ENCODE data around the gene RSKR.

The RSKR gene

DNA sequence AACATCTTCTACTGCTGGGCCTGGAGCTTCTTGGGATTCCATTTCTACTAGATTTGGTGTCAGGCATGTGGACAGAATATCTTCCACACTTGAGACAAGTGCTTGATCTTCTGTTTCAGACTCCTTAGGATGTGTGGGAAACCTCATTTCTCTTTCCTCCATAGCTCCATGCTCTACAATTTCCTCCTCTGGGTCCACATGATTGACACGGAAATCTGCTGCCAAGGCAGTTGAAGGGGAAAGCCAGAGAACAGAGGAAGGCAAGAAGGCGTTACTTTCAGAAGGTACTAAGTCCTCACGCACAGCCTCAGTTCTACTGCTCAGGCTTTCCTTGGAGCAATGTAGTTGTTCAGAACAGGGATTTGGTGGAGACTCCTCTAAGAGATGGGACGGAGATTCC is 21.7 kb downstream of the RSKR start:
- H3K4me3 ChIP-seq (replicated peaks; ENCODE audit: low read depth, low read length): no peak overlapping the region
- DNase-seq (ENCODE audit: extremely low read depth, low read depth): no peak
- TF ChIP-seq, protein P1, sequence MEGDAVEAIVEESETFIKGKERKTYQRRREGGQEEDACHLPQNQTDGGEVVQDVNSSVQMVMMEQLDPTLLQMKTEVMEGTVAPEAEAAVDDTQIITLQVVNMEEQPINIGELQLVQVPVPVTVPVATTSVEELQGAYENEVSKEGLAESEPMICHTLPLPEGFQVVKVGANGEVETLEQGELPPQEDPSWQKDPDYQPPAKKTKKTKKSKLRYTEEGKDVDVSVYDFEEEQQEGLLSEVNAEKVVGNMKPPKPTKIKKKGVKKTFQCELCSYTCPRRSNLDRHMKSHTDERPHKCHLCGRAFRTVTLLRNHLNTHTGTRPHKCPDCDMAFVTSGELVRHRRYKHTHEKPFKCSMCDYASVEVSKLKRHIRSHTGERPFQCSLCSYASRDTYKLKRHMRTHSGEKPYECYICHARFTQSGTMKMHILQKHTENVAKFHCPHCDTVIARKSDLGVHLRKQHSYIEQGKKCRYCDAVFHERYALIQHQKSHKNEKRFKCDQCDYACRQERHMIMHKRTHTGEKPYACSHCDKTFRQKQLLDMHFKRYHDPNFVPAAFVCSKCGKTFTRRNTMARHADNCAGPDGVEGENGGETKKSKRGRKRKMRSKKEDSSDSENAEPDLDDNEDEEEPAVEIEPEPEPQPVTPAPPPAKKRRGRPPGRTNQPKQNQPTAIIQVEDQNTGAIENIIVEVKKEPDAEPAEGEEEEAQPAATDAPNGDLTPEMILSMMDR (IDR thresholded peaks at IDR 0.05; ENCODE audit: low read depth, low read length, missing control alignments): no peak

DNA sequence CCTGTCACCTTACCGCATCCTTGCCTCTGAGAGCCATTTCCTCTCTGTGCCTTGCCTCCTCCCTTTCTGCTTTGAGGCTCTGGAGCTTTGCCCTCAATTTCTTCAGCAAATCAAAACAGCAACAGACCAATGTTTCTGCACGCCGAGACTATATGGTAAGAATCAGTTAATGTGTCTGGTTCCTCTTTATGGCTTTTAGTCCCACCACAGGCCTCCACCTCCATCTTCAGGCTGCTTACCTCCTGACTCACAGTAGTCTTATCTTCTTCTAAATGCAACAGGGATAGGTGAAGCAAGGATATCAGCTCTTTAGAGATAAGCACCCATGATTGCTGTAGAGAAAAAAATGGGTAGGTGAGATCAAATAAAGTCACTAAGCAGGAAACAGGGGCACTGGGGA is 28.1 kb downstream of the RSKR start:
- TF ChIP-seq, protein P1 (IDR thresholded peaks at IDR 0.05; ENCODE audit: low read depth, low read length, missing control alignments): no peak
- no peak overlapping the region for H3K4me3 ChIP-seq (replicated peaks; ENCODE audit: low read depth, low read length)
- DNase-seq (ENCODE audit: extremely low read depth, low read depth): no peak

DNA sequence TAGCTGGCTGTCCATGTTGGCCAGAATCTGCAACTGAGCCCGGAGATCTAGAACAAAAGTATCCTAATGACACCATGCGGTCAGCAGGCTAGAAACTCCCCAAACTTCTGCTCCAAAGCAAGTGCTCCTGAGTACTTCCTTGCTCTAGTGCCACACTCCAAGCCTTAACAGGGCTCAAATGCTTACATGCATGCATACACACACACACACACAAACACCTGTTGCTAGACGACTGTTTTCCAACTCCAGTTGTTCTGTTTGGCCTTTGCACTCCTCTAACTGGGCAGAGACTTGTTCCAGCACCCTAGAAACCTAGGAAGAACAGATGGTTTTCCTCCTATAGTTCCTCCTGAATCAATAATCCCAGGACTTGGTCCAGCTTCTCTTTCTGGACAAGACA is 29.6 kb downstream of the RSKR start:
- TF ChIP-seq, protein P1 (IDR thresholded peaks at IDR 0.05; ENCODE audit: low read depth, low read length, missing control alignments): no peak
- no peak overlapping the region for H3K4me3 ChIP-seq (replicated peaks; ENCODE audit: low read depth, low read length)
- no peak for DNase-seq (ENCODE audit: extremely low read depth, low read depth)

DNA sequence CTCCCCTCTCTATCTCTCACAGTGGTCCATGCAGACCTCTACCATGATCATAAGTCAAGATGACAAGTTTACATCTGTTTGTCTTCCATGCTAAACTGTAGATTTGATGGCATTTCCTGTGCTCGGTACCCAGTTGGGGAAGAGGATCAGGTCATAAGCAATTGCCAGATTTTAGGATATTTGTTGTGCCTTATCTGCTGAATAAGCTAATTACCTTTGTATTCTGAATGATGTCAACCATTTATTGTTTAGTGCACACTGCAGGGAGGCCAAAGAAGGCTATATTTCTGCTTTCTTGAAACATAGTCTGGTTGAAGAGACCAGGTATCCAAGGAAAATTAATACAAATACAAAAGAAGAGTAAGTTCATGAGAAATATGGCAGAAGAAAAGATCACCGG is 31.5 kb downstream of the RSKR start:
- DNase-seq (ENCODE audit: extremely low read depth, low read depth): no peak
- TF ChIP-seq, protein P1 (IDR thresholded peaks at IDR 0.05; ENCODE audit: low read depth, low read length, missing control alignments): no peak
- no peak overlapping the region for H3K4me3 ChIP-seq (replicated peaks; ENCODE audit: low read depth, low read length)

DNA sequence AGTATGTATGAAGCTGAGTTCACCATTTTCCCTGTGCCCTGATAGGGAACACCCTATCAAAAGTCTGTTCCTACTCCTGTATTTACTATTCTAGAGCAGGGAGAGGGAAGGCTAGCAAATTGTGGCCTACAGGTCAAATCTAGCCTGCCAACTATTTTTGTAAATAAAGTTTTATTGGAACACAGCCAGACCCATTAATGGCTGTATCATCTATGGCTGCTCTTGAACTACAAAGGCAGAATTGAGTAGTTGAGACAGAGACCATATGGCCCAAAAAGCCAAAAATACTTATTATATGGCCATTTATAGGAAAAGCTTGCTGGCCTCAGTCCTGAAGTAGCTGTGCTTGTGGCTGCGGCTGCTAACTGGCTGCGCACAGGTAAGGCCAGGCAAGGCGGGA is 33.0 kb downstream of the RSKR start:
- TF ChIP-seq, protein P1 (IDR thresholded peaks at IDR 0.05; ENCODE audit: low read depth, low read length, missing control alignments): no peak
- H3K4me3 ChIP-seq (replicated peaks; ENCODE audit: low read depth, low read length): no peak overlapping the region

DNA sequence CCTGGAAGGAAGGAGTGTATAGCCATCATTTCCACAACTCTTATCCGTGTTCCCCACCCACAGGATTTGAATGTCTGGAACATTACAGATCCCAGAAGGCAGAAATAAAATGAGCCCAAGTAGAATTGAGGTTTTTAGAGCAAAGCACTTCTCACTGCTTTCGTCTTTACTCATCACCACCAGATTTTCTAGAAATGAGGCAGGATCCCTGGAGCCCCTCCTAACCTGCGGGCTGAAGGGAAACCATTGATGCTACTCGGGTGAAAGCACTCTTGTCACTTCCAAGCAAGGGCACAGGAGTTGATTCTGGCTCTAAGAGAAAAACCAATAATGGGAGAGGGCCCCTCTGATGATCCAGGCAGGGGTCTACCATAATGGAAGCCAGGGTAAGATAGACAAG is 34.5 kb downstream of the RSKR start:
- TF ChIP-seq, protein P1 (IDR thresholded peaks at IDR 0.05; ENCODE audit: low read depth, low read length, missing control alignments): no peak
- DNase-seq (ENCODE audit: extremely low read depth, low read depth): no peak
- H3K4me3 ChIP-seq (replicated peaks; ENCODE audit: low read depth, low read length): no peak overlapping the region

More for the DNA sequence above, 33.0 kb downstream of the RSKR start:
- DNase-seq (ENCODE audit: extremely low read depth, low read depth): no peak
